Glutamatergic neuron (in vitro differentiated cells): Measurements from ENCODE around the gene OR5D13. TPM values are rescaled to one million over a fixed set of nuclear protein-coding genes. Genes with fewer than 3 reads are reported as not detected.

ENCODE experiments used
- DNase-seq: peaks from one replicate; pipeline ENCODE4 v3.0.0; 2022
- H3K27ac Mint-ChIP-seq: one replicate; pipeline ENCODE4 v1.8.0; 2020; ENCODE audit warnings: mild to moderate bottlenecking, mixed read lengths, inconsistent platforms; ENCODE audit not compliant: unreplicated experiment
- H3K27me3 Mint-ChIP-seq: one replicate; pipeline ENCODE4 v1.8.0; 2020; ENCODE audit warnings: mild to moderate bottlenecking, moderate library complexity, mixed read lengths, inconsistent platforms; ENCODE audit not compliant: unreplicated experiment
- H3K36me3 Mint-ChIP-seq: one replicate; pipeline ENCODE4 v1.8.0; 2020; ENCODE audit warnings: mild to moderate bottlenecking, mixed read lengths, inconsistent platforms; ENCODE audit not compliant: unreplicated experiment
- H3K4me1 Mint-ChIP-seq: one replicate; pipeline ENCODE4 v1.8.0; 2020; ENCODE audit warnings: mild to moderate bottlenecking, low read depth, mixed read lengths, inconsistent platforms; ENCODE audit not compliant: unreplicated experiment
- H3K4me3 Mint-ChIP-seq: one replicate; pipeline ENCODE4 v1.8.0; 2020; ENCODE audit warnings: mild to moderate bottlenecking, mixed read lengths, inconsistent platforms; ENCODE audit not compliant: unreplicated experiment
- H3K9me3 Mint-ChIP-seq: one replicate; pipeline ENCODE4 v1.8.0; 2020; ENCODE audit warnings: mild to moderate bottlenecking, moderate library complexity, mixed read lengths, inconsistent platforms; ENCODE audit not compliant: unreplicated experiment
- long read RNA-seq: library from polyadenylated mRNA; unstranded; transcript quantifications from one replicate; pipeline ENCODE4 v2.0.0, GENCODE V29; 2020; ENCODE audit not compliant: unreplicated experiment
- total RNA-seq: library from RNA; stranded (reverse); fragmentation: NEBNext Ultra II Directional; extraction: Animal tissue kit (Norgen Biotek cat#: 25700); gene quantifications from one replicate; pipeline ENCODE4 v1.2.1, GENCODE V29; 2021; ENCODE audit not compliant: unreplicated experiment
- TF ChIP-seq, protein P1 (sequence below): fragments of 200-600 bp; sonication (generic); IDR thresholded peaks from one replicate; pipeline ENCODE4 v1.5.0; 2021; ENCODE audit not compliant: partially characterized antibody, unreplicated experiment

The OR5D13 gene, protein sequence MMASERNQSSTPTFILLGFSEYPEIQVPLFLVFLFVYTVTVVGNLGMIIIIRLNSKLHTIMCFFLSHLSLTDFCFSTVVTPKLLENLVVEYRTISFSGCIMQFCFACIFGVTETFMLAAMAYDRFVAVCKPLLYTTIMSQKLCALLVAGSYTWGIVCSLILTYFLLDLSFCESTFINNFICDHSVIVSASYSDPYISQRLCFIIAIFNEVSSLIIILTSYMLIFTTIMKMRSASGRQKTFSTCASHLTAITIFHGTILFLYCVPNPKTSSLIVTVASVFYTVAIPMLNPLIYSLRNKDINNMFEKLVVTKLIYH
- not detected for total RNA-seq
- long read RNA-seq, result 0 reads

DNA sequence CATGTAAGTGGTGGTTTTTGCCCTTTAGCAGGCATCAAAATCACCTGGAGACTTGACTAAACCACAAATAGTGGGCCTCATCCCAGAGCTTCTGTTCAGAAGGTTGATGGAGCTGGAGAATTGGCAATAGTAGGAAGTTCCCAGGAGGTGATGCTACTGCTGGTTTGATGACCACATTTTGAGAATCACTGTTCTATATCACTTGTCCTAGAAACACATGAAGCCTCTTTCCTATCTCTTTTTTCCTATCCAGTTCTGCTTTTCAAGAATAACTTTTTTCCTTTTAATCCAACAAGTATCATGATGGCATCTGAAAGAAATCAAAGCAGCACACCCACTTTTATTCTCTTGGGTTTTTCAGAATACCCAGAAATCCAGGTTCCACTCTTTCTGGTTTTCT is at the start of gene OR5D13:
TSS of gene OR5D13 (plus strand) at position 301 of the 400 bp plus-strand sequence. CDS start at position 301, 0 bp downstream.
- Mint-ChIP-seq H3K36me3 (no peaks in the 10 kb centered on the region), H3K4me3 (no peak within 1 kb of the TSS), H3K9me3 (peaks cover 8% of the 10 kb centered on the region), H3K27me3 (no peaks in the 10 kb centered on the region), H3K4me1 (no peaks in the 10 kb centered on the region), H3K27ac (no peak within 1 kb of the TSS)
- no peak for DNase-seq
- TF ChIP-seq, protein P1, sequence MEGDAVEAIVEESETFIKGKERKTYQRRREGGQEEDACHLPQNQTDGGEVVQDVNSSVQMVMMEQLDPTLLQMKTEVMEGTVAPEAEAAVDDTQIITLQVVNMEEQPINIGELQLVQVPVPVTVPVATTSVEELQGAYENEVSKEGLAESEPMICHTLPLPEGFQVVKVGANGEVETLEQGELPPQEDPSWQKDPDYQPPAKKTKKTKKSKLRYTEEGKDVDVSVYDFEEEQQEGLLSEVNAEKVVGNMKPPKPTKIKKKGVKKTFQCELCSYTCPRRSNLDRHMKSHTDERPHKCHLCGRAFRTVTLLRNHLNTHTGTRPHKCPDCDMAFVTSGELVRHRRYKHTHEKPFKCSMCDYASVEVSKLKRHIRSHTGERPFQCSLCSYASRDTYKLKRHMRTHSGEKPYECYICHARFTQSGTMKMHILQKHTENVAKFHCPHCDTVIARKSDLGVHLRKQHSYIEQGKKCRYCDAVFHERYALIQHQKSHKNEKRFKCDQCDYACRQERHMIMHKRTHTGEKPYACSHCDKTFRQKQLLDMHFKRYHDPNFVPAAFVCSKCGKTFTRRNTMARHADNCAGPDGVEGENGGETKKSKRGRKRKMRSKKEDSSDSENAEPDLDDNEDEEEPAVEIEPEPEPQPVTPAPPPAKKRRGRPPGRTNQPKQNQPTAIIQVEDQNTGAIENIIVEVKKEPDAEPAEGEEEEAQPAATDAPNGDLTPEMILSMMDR, result no peak

GRCh38 chr11:55726715-55727324 is 46.4 kb upstream of the OR5D13 start:
- Mint-ChIP-seq H3K4me3 (no peak overlapping the region), H3K27ac (no peak overlapping the region), H3K27me3 (no peaks in the 10 kb centered on the region), H3K9me3 (peaks cover 5% of the 10 kb centered on the region), H3K36me3 (no peaks in the 10 kb centered on the region), H3K4me1 (no peaks in the 10 kb centered on the region)
- no peak for DNase-seq
- TF ChIP-seq, protein P1, result no peak

DNA sequence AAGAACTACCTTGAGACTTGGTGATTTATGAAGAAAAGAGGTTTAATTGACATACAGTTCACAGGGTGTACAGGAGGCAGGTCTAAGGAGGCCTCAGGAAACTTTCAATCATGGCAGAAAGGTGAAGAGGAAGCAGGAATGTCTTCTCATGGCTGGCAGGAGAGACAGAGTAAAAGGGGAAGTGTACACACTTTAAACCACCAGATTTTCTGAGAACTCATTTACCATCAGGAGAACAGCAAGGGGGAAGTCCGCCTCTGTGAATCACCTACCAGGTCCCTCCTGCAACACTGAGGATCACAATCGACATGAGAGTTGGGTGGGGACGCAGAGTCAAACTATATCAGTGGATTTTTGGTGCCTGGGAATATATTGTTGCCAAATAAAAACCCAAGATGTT is 40.3 kb upstream of the OR5D13 start:
- TF ChIP-seq, protein P1, result no peak
- Mint-ChIP-seq H3K27ac (no peak overlapping the region), H3K36me3 (peaks cover 5% of the 10 kb centered on the region), H3K4me1 (no peaks in the 10 kb centered on the region), H3K9me3 (peaks cover 7% of the 10 kb centered on the region), H3K27me3 (no peaks in the 10 kb centered on the region), H3K4me3 (no peak overlapping the region)
- no peak for DNase-seq

DNA sequence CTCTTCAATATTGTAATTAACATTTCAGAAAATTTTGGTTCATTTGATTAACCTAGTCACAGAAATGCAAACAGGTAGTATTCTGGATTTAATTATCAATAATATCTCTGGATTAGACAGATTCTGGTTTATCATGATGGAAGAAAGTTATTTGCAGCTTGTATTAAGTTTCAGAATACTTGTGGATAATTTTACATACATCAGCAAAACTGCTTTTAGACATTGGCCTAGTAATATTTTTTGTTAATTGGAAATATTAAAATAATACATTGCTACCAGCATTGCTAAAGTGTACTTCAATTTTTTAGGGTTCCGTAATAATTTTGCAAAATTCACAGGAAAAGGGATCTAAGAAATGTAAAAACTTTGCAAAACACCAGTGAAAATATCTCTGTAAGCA is 18.4 kb downstream of the OR5D13 start:
- TF ChIP-seq, protein P1, result no peak
- no peak for DNase-seq
- Mint-ChIP-seq H3K9me3 (peaks cover 9% of the 10 kb centered on the region), H3K4me1 (no peaks in the 10 kb centered on the region), H3K4me3 (no peak overlapping the region), H3K27ac (no peak overlapping the region), H3K27me3 (no peaks in the 10 kb centered on the region), H3K36me3 (peaks cover 5% of the 10 kb centered on the region)

- TF ChIP-seq, protein P1, result no peak
- Mint-ChIP-seq H3K27ac (no peak overlapping the region), H3K4me1 (no peaks in the 10 kb centered on the region), H3K36me3 (peaks cover 5% of the 10 kb centered on the region), H3K27me3 (no peaks in the 10 kb centered on the region), H3K9me3 (peaks cover 9% of the 10 kb centered on the region), H3K4me3 (no peak overlapping the region)
- no peak for DNase-seq
Measured at GRCh38 chr11:55793321-55793720, 20.1 kb downstream of the OR5D13 start.
